ENCODE results near the gene FRAT2.
"Not testable (repeated sequence)": the region's sequence is repeated elsewhere in the genome, so short reads cannot be mapped to it uniquely, and the experiment has no call there.

FRAT2 gene

DNA sequence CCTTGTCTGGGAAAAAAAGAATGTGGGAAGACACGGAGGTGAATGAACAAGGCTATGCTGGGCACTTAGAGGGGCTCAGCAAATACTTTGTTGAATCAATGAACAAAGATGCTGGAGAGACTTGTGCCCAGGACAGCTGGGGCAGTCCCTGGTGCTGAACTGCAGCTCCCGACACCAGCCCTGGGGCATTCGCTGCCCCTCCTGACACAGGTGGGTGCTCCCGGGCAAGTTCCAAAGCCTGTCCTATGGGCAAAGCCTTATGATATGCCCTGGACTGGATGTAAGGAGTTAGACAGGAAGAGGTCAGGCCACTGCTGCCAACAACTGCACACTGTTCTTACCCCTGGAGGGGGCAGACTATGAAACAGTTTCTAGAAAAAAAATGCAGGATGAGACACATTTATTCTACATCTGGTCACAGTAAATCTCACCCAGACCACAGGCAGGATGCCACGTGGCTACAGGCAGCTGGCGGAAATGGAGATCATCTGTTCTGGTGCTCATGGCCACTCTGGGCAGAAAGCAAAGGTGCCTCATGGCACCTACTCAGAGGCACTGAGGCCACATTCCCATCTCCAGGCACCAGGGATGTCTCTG lies 21.9 kb upstream of the FRAT2 start:
- TF ChIP-seq, protein P1, sequence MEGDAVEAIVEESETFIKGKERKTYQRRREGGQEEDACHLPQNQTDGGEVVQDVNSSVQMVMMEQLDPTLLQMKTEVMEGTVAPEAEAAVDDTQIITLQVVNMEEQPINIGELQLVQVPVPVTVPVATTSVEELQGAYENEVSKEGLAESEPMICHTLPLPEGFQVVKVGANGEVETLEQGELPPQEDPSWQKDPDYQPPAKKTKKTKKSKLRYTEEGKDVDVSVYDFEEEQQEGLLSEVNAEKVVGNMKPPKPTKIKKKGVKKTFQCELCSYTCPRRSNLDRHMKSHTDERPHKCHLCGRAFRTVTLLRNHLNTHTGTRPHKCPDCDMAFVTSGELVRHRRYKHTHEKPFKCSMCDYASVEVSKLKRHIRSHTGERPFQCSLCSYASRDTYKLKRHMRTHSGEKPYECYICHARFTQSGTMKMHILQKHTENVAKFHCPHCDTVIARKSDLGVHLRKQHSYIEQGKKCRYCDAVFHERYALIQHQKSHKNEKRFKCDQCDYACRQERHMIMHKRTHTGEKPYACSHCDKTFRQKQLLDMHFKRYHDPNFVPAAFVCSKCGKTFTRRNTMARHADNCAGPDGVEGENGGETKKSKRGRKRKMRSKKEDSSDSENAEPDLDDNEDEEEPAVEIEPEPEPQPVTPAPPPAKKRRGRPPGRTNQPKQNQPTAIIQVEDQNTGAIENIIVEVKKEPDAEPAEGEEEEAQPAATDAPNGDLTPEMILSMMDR (IDR thresholded peaks at IDR 0.05; ENCODE audit: low read depth, low read length) = no peak
- no peak overlapping the region for H3K4me3 ChIP-seq (ENCODE audit: low read depth, low read length)

DNA sequence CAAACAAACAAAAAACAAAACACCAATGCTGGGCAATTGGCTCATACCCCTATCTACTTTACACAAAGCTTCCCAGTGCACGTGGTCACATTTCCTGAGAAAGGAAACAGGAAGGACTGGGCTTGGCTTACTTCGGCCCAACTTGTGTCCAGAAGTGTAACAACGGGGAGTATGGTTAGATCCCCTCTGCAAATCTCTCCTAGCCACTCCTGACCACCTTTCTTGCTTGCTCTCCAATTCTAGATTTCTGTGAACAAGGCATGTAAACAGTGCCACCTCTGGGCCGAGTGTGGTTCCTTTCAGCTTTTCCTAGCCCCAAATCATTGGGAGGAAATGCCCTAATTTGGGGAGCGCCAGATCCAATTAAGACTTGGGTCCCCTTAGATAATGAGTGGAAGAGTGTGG lies 21.0 kb upstream of the FRAT2 start:
- H3K4me3 ChIP-seq (ENCODE audit: low read depth, low read length) = no peak overlapping the region
- TF ChIP-seq, protein P1 (IDR thresholded peaks at IDR 0.05; ENCODE audit: low read depth, low read length) = no peak; the same call in 1 of the 2 replicates

DNA sequence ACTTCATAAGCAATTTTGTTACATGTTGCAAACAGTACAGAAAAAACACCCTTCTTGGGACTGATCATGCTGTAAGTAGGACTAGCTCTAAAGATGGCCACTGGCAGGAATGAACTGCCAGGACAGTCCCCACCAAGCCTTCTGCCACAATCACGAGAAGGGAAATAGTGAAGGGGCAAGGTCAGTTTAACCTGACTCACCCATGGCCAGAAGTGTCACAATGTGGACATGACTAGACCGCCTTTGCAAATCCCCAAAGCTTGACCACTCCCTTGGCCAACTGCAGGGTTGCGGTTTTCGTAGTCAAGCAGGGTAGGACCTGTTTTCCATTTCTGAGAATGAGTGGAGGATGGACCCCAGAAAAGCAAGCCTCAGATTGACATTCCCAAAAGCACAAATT lies 19.4 kb upstream of the FRAT2 start:
- H3K4me3 ChIP-seq (ENCODE audit: low read depth, low read length) = no peak overlapping the region
- TF ChIP-seq, protein P1 (IDR thresholded peaks at IDR 0.05; ENCODE audit: low read depth, low read length) = no peak

DNA sequence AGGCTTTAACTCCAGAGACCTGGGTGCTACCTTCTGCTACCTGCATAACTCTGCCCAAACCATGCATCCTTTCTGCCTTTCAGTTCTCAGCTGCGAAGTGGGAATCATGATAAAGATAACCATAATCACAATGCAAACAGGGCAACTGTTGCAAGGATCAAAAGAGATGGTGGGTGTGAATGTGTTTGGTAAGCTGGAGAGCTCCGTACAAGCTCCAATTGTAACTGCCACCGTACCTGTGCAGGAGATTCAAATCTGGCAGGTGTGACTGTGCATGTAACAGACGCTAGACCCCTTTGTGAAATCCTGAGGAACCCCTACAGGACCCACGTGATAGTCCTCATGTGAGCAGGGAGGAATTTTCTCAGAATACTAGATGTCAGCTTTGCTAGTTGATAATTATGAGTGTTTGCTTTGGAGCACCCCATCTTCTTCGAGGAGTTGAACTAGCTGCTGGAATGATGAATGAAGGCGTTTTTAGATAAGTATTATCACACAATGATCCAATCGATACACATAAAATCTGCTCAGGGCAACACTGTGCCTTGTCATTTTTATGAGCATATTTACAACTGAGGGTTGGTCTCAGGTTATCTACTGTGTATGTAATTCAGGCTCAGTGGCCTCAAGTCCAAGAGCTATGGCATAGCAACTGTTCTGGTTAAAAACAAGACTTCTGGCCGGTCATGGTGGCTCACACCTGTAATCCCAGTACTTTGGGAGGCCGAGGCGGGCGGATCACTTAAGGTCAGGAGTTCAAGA lies 15.4 kb upstream of the FRAT2 start:
- H3K4me3 ChIP-seq (ENCODE audit: low read depth, low read length) = no peak overlapping the region
- TF ChIP-seq, protein P1 (IDR thresholded peaks at IDR 0.05; ENCODE audit: low read depth, low read length) = no peak

DNA sequence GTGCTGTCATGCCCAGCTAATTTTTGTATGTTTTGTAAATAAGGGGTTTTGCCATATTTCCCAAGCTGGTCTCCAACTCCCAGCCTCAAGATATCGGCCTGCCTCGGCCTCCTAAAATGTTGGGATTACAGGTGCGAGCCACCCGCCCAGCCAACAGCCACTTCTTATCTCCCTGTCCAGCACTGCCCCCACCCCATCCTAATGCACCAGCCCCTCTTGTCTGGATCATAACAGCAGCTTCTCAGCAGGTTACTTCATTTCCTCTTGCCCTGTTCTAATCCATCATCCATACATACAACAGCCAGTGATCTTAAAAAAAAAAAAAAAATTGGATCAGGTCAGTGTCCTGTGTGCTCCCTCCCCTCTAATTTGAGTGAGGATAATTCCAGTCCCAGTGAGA lies 12.8 kb upstream of the FRAT2 start:
- TF ChIP-seq, protein P1 (IDR thresholded peaks at IDR 0.05; ENCODE audit: low read depth, low read length) = no peak

DNA sequence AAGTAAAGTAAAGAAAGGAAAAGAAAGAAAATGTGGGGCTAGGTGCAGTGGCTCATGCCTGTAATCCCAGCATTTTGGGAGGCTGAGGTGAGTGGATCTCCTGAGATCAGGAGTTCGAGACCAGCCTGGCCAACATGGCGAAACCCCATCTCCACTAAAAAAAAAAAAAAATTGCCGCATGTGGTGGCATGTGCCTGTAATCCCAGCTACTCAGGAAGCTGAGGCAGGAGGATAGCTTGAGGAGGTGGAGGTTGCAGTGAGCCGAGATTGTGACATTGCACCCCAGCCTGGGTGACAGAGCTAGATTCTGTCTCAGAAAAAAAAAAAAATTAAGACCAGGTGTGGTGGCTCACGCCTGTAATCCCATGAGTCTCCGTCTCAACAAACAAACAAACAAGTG lies 9.1 kb upstream of the FRAT2 start:
- H3K4me3 ChIP-seq (ENCODE audit: low read depth, low read length) = not testable (repeated sequence)

More for the DNA sequence above, 12.8 kb upstream of the FRAT2 start:
- no peak overlapping the region for H3K4me3 ChIP-seq (ENCODE audit: low read depth, low read length)

DNA sequence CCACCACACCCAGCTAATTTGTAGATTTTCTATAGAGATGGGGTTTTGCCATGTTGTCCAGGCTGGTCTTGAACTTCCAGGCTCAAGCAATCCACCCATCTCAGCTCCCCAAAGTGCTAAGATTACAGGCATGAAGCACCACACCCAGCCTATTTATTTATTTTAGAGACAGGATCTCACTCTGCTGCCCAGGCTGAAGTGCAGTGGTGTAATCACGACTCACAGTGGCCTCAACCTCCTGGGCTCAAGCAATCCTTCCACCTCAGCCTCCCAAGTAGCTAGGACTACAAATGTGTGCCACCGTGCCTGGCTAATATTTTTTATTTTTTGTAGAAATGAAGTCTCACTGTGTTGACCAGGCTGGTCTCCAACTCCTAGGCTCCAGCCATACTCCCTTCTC lies 6.9 kb upstream of the FRAT2 start:
- H3K4me3 ChIP-seq (ENCODE audit: low read depth, low read length) = no peak overlapping the region
- TF ChIP-seq, protein P1 (IDR thresholded peaks at IDR 0.05; ENCODE audit: low read depth, low read length) = no peak
